IgD-negative memory B cell (primary cell): ENCODE results near the gene NCSTN. TPM values are rescaled to one million over a fixed set of nuclear protein-coding genes. Genes with fewer than 3 reads are reported as not detected.

Experiments
- H3K27ac Mint-ChIP-seq, 3 donors: one replicate each; pipeline ENCODE4 v1.8.0; 2020 to 2022; ENCODE audit warnings: mild to moderate bottlenecking in 3 of 3, mixed read lengths in 3 of 3, moderate library complexity in 1 of 3
- H3K27me3 Mint-ChIP-seq: one replicate; pipeline ENCODE4 v1.8.0; 2021; ENCODE audit warnings: mixed read lengths
- H3K36me3 Mint-ChIP-seq: one replicate; pipeline ENCODE4 v1.8.0; 2020; ENCODE audit warnings: mild to moderate bottlenecking, mixed read lengths
- H3K4me1 Mint-ChIP-seq, 3 donors: one replicate each; pipeline ENCODE4 v1.8.0; 2020 to 2022; ENCODE audit warnings: mixed read lengths in 3 of 3, mild to moderate bottlenecking in 1 of 3
- H3K4me3 Mint-ChIP-seq, 4 donors: one replicate each; pipeline ENCODE4 v1.8.0; 2020 to 2022; ENCODE audit warnings: mild to moderate bottlenecking in 4 of 4, mixed read lengths in 4 of 4, moderate library complexity in 3 of 4
- H3K9me3 Mint-ChIP-seq, 3 donors: one replicate each; pipeline ENCODE4 v1.8.0; 2020 to 2021; ENCODE audit warnings: mixed read lengths in 3 of 3, mild to moderate bottlenecking in 1 of 3
- polyA plus RNA-seq: library from polyadenylated mRNA; unstranded; fragments of 300-500 nt; fragmentation: Illumina TruSeq; gene quantifications from one replicate; pipeline ENCODE4 v1.2.3, GENCODE V29; 2021

The NCSTN gene
- 66.0 TPM for polyA plus RNA-seq

GRCh38 chr1:160342953-160343869 lies at the start of gene NCSTN, which contains the start of gene COPA:
Gene NCSTN (plus strand): TSS chr1:160343383. CDS start chr1:160343397, 14 bp downstream.
Gene COPA (minus strand): TSS chr1:160343250. CDS start chr1:160343170, 80 bp downstream.
- Mint-ChIP-seq H3K27ac (peak within 1 kb of the TSS; percentile 99 to 100 (median 100)), H3K9me3 (no peaks in the 10 kb centered on the region), H3K4me1 (peaks cover 37 to 57% (median 52%) of the 10 kb centered on the region in 3 donors), H3K27me3 (no peaks in the 10 kb centered on the region), H3K36me3 (peaks cover 6% of the 10 kb centered on the region), H3K4me3 (peak within 1 kb of the TSS; percentile 99 to 100 (median 100))

- H3K36me3 Mint-ChIP-seq: peaks cover 5% of the 10 kb centered on the region
- peaks cover 3 to 5% (median 4%) of the 10 kb centered on the region in 3 donors for H3K4me1 Mint-ChIP-seq
- H3K27ac Mint-ChIP-seq: no peak overlapping the region
- H3K4me3 Mint-ChIP-seq: no peak overlapping the region
- H3K27me3 Mint-ChIP-seq: no peaks in the 10 kb centered on the region
- H3K9me3 Mint-ChIP-seq: no peaks in the 10 kb centered on the region
Observed at GRCh38 chr1:160296036-160296435, 47.1 kb upstream of the NCSTN start.

GRCh38 chr1:160300173-160300572 lies 43.0 kb upstream of the NCSTN start:
- no peaks in the 10 kb centered on the region for H3K4me1 Mint-ChIP-seq
- H3K27ac Mint-ChIP-seq: no peak overlapping the region
- no peak overlapping the region for H3K4me3 Mint-ChIP-seq
- H3K36me3 Mint-ChIP-seq: peaks cover 8% of the 10 kb centered on the region
- no peaks in the 10 kb centered on the region for H3K27me3 Mint-ChIP-seq
- H3K9me3 Mint-ChIP-seq: no peaks in the 10 kb centered on the region

GRCh38 chr1:160307118-160307791 lies 35.9 kb upstream of the NCSTN start:
- no peaks in the 10 kb centered on the region for H3K9me3 Mint-ChIP-seq
- peak overlapping the region; percentile 39 to 90 (median 72) for H3K4me3 Mint-ChIP-seq
- H3K4me1 Mint-ChIP-seq: peaks cover 25 to 42% (median 35%) of the 10 kb centered on the region in 3 donors
- H3K27me3 Mint-ChIP-seq: no peaks in the 10 kb centered on the region
- peak overlapping the region; percentile 69 to 97 (median 97) for H3K27ac Mint-ChIP-seq
- peaks cover 12% of the 10 kb centered on the region for H3K36me3 Mint-ChIP-seq

- Mint-ChIP-seq H3K4me1 (peaks cover 25 to 50% (median 35%) of the 10 kb centered on the region in 3 donors), H3K36me3 (peaks cover 13% of the 10 kb centered on the region), H3K9me3 (no peaks in the 10 kb centered on the region), H3K27ac (peak overlapping the region; percentile 33 to 87 (median 61)), H3K27me3 (no peaks in the 10 kb centered on the region), H3K4me3 (peak overlapping the region in 3 of 4 donors; percentile 12 to 47 (median 43))
Observed at GRCh38 chr1:160308451-160309184, 34.6 kb upstream of the NCSTN start.

- H3K27me3 Mint-ChIP-seq: no peaks in the 10 kb centered on the region
- H3K4me3 Mint-ChIP-seq: peak overlapping the region in 2 of 4 donors; percentile 6 to 12
Observed at GRCh38 chr1:160309185-160309557, 34.0 kb upstream of the NCSTN start.

GRCh38 chr1:160309571-160309970 lies 33.6 kb upstream of the NCSTN start:
- Mint-ChIP-seq H3K4me3 (peak overlapping the region in 1 of 4 donors; percentile 6), H3K36me3 (peaks cover 15% of the 10 kb centered on the region), H3K4me1 (peaks cover 26 to 50% (median 35%) of the 10 kb centered on the region in 3 donors), H3K9me3 (no peaks in the 10 kb centered on the region), H3K27me3 (no peaks in the 10 kb centered on the region), H3K27ac (peak overlapping the region in 2 of 3 donors; percentile 40 to 86)

More at GRCh38 chr1:160309185-160309557, 34.0 kb upstream of the NCSTN start:
- H3K9me3 Mint-ChIP-seq: no peaks in the 10 kb centered on the region
- peaks cover 15% of the 10 kb centered on the region for H3K36me3 Mint-ChIP-seq
- H3K4me1 Mint-ChIP-seq: peaks cover 26 to 50% (median 35%) of the 10 kb centered on the region in 3 donors
- H3K27ac Mint-ChIP-seq: peak overlapping the region in 2 of 3 donors; percentile 40 to 53

GRCh38 chr1:160315359-160315758 lies 27.8 kb upstream of the NCSTN start:
- H3K4me1 Mint-ChIP-seq: peaks cover 10 to 22% (median 12%) of the 10 kb centered on the region in 3 donors
- H3K4me3 Mint-ChIP-seq: peak overlapping the region in 1 of 4 donors; percentile 22
- H3K27me3 Mint-ChIP-seq: no peaks in the 10 kb centered on the region
- H3K9me3 Mint-ChIP-seq: peaks cover 5 to 13% (median 7%) of the 10 kb centered on the region in 3 donors
- H3K36me3 Mint-ChIP-seq: peaks cover 29% of the 10 kb centered on the region
- peak overlapping the region in 1 of 3 donors; percentile 77 for H3K27ac Mint-ChIP-seq

- H3K9me3 Mint-ChIP-seq: peaks cover 0 to 1% (median 0%) of the 10 kb centered on the region in 3 donors
- peaks cover 2 to 19% (median 9%) of the 10 kb centered on the region in 3 donors for H3K4me1 Mint-ChIP-seq
- H3K27me3 Mint-ChIP-seq: no peaks in the 10 kb centered on the region
- peaks cover 6% of the 10 kb centered on the region for H3K36me3 Mint-ChIP-seq
- no peak overlapping the region for H3K27ac Mint-ChIP-seq
- H3K4me3 Mint-ChIP-seq: no peak overlapping the region
Observed at GRCh38 chr1:160322831-160323230, 20.4 kb upstream of the NCSTN start.

- H3K36me3 Mint-ChIP-seq: peaks cover 2% of the 10 kb centered on the region
- no peak overlapping the region for H3K27ac Mint-ChIP-seq
- H3K27me3 Mint-ChIP-seq: no peaks in the 10 kb centered on the region
- no peaks in the 10 kb centered on the region for H3K9me3 Mint-ChIP-seq
- H3K4me1 Mint-ChIP-seq: peaks cover under 1 to 13% (median 4%) of the 10 kb centered on the region in 3 donors
- H3K4me3 Mint-ChIP-seq: no peak overlapping the region
Observed at GRCh38 chr1:160325252-160325651, 17.9 kb upstream of the NCSTN start.

- Mint-ChIP-seq H3K27ac (no peak overlapping the region), H3K36me3 (no peaks in the 10 kb centered on the region), H3K9me3 (no peaks in the 10 kb centered on the region), H3K4me1 (peaks cover 1 to 9% (median 4%) of the 10 kb centered on the region in 3 donors), H3K27me3 (no peaks in the 10 kb centered on the region), H3K4me3 (no peak overlapping the region)
Observed at GRCh38 chr1:160326418-160326817, 16.8 kb upstream of the NCSTN start.

GRCh38 chr1:160328184-160328583 lies 15.0 kb upstream of the NCSTN start:
- H3K4me1 Mint-ChIP-seq: peaks cover 1 to 4% (median 4%) of the 10 kb centered on the region in 3 donors
- H3K4me3 Mint-ChIP-seq: no peak overlapping the region
- H3K36me3 Mint-ChIP-seq: no peaks in the 10 kb centered on the region

GRCh38 chr1:160330119-160330518 lies 13.1 kb upstream of the NCSTN start:
- no peaks in the 10 kb centered on the region for H3K27me3 Mint-ChIP-seq
- H3K4me3 Mint-ChIP-seq: no peak overlapping the region
- H3K4me1 Mint-ChIP-seq: peaks cover 1 to 4% (median 4%) of the 10 kb centered on the region in 3 donors
- no peaks in the 10 kb centered on the region for H3K36me3 Mint-ChIP-seq
- H3K27ac Mint-ChIP-seq: no peak overlapping the region
- no peaks in the 10 kb centered on the region for H3K9me3 Mint-ChIP-seq

More at GRCh38 chr1:160328184-160328583, 15.0 kb upstream of the NCSTN start:
- H3K9me3 Mint-ChIP-seq: no peaks in the 10 kb centered on the region
- peak overlapping the region in 1 of 3 donors; percentile 21 for H3K27ac Mint-ChIP-seq
- H3K27me3 Mint-ChIP-seq: no peaks in the 10 kb centered on the region

- Mint-ChIP-seq H3K4me3 (no peak overlapping the region), H3K9me3 (no peaks in the 10 kb centered on the region), H3K27me3 (no peaks in the 10 kb centered on the region), H3K36me3 (no peaks in the 10 kb centered on the region), H3K4me1 (peaks cover 1 to 4% (median 4%) of the 10 kb centered on the region in 3 donors), H3K27ac (no peak overlapping the region)
Observed at GRCh38 chr1:160332516-160332915, 10.7 kb upstream of the NCSTN start.
